SK-N-SH (cell line): ENCODE measurements around the gene CTDP1. TPM values are rescaled to one million over a fixed set of nuclear protein-coding genes. Genes with fewer than 3 reads are reported as not detected.

Experiments used
- CTCF ChIA-PET: fragments of 300-600, 350-600 bp; formaldehyde crosslinking; extraction: SDS; loops from one replicate; lab custom pipeline; 2021; lab: Yijun Ruan, JAX
- POLR2A ChIA-PET: fragments of 350-600 bp; sonication (Branson Sonifier 250); formaldehyde crosslinking; extraction: SDS; loops from one replicate; lab custom pipeline; 2020; ENCODE audit warnings: antibody characterized with exemption, inconsistent platforms; lab: Yijun Ruan, JAX
- DNase-seq: peaks from one replicate; pipeline ENCODE4 v3.0.0; 2012
- H2AFZ ChIP-seq: fragments of 200-600 bp; sonication (generic); 2 replicates; pipeline ENCODE4 v1.8.1; 2016; ENCODE audit warnings: antibody characterized with exemption, mild to moderate bottlenecking, low read depth
- H3F3A ChIP-seq: fragments of 200-600 bp; sonication (generic); replicated peaks from 2 replicates; pipeline ENCODE3; 2016; ENCODE audit warnings: antibody characterized with exemption, mild to moderate bottlenecking; ENCODE audit not compliant: insufficient read depth
- H3K27ac ChIP-seq, 2 experiments: fragments of 200-500 bp in 1 of 2; fragments of 200-600 bp in 1 of 2; sonication (Bioruptor generic) in 1 of 2; sonication (generic), shearing (Covaris generic) in 1 of 2; 2 replicates each; pipeline versions ENCODE4 v1.5.1 to v1.6.1; 2014 to 2016; ENCODE audit warnings: low read depth in 2 of 2, inconsistent platforms in 1 of 2, low read length in 1 of 2, mild to moderate bottlenecking in 1 of 2, mixed read lengths in 1 of 2
- H3K27me3 ChIP-seq: fragments of 200-600 bp; sonication (generic), shearing (Covaris generic); 2 replicates; pipeline ENCODE4 v1.6.1; 2016; ENCODE audit warnings: mixed run types; ENCODE audit not compliant: insufficient read depth
- H3K36me3 ChIP-seq, 2 experiments: fragments of 200-500 bp in 1 of 2; fragments of 200-600 bp in 1 of 2; sonication (Bioruptor generic) in 1 of 2; sonication (generic) in 1 of 2; replicated peaks in 1 of 2; 2 replicates each; pipeline versions ENCODE3 to v1.5.1; 2014 to 2016; ENCODE audit warnings: low read length in 1 of 2, mild to moderate bottlenecking in 1 of 2; ENCODE audit not compliant: insufficient read depth in 2 of 2, control insufficient read depth in 1 of 2
- H3K4me1 ChIP-seq, 2 experiments: fragments of 200-500 bp in 1 of 2; fragments of 200-600 bp in 1 of 2; sonication (Bioruptor generic) in 1 of 2; sonication (generic), shearing (Covaris generic) in 1 of 2; 2 replicates each; pipeline versions ENCODE4 v1.5.1 to v1.6.1; 2014 to 2016; ENCODE audit warnings: low read depth in 1 of 2, low read length in 1 of 2, mixed run types in 1 of 2; ENCODE audit not compliant: insufficient read depth in 2 of 2, control insufficient read depth in 1 of 2
- H3K4me2 ChIP-seq: fragments of 200-600 bp; sonication (generic), shearing (Covaris generic); 2 replicates; pipeline ENCODE4 v1.6.1; 2017; ENCODE audit warnings: mixed run types
- H3K4me3 ChIP-seq, 2 experiments: fragments of 200-500 bp in 1 of 2; fragments of 200-600 bp in 1 of 2; sonication (Bioruptor generic) in 1 of 2; sonication (generic), shearing (Covaris generic) in 1 of 2; 2 replicates each; pipeline versions ENCODE4 v1.5.1 to v1.8.1; 2014 to 2016; ENCODE audit warnings: low read depth in 2 of 2, inconsistent platforms in 1 of 2, low read length in 1 of 2, mild to moderate bottlenecking in 1 of 2, mixed read lengths in 1 of 2, moderate library complexity in 1 of 2
- H3K79me2 ChIP-seq: fragments of 200-600 bp; sonication (generic); 2 replicates; pipeline ENCODE4 v1.8.1; 2017; ENCODE audit warnings: mild to moderate bottlenecking; ENCODE audit not compliant: insufficient read depth
- H3K9ac ChIP-seq: fragments of 200-600 bp; sonication (generic); 2 replicates; pipeline ENCODE4 v1.6.1; 2017; ENCODE audit warnings: mixed run types
- H3K9me2 ChIP-seq: fragments of 200-600 bp; sonication (generic); 2 replicates; pipeline ENCODE4 v1.6.1; 2017; ENCODE audit warnings: mixed run types
- H3K9me3 ChIP-seq: fragments of 200-600 bp; sonication (generic); 2 replicates; pipeline ENCODE4 v1.6.1; 2017; ENCODE audit warnings: mixed run types, mild to moderate bottlenecking, moderate library complexity
- H4K20me1 ChIP-seq: fragments of 200-600 bp; sonication (generic); 2 replicates; pipeline ENCODE4 v1.6.1; 2017; ENCODE audit warnings: mild to moderate bottlenecking, mixed run types; ENCODE audit not compliant: insufficient read depth
- CHD2 ChIP-seq: fragments of 150-350 bp; IDR thresholded peaks from 2 replicates; pipeline ENCODE4 v1.6.1; 2018; ENCODE audit warnings: low read length; ENCODE audit not compliant: partially characterized antibody
- EP300 ChIP-seq, 2 experiments: IDR thresholded peaks; 2 replicates each; pipeline versions ENCODE4 v1.4.0 to v1.6.1; 2012; ENCODE audit warnings: borderline replicate concordance in 1 of 2, low read depth in 1 of 2, low read length in 1 of 2
- EZH2phosphoT487 ChIP-seq: fragments of 200-600 bp; sonication (generic); IDR thresholded peaks from 2 replicates; pipeline ENCODE4 v1.6.1; 2017; ENCODE audit warnings: low read depth, mixed run types, mild to moderate bottlenecking, antibody characterized with exemption, moderate library complexity, borderline replicate concordance
- FOSL2 ChIP-seq: IDR thresholded peaks from 2 replicates; pipeline ENCODE4 v1.4.0; 2012; ENCODE audit warnings: low read depth, mild to moderate bottlenecking, moderate library complexity, borderline replicate concordance
- FOXJ3 ChIP-seq: sonication (generic); formaldehyde crosslinking; IDR thresholded peaks from 2 replicates; pipeline ENCODE4 v1.5.1; 2020; ENCODE audit warnings: mild to moderate bottlenecking, missing genetic modification reagents
- GABPA ChIP-seq: IDR thresholded peaks from 2 replicates; pipeline ENCODE4 v1.4.0; 2012; ENCODE audit warnings: low read depth, mild to moderate bottlenecking
- GATA2 ChIP-seq: sonication (generic); formaldehyde crosslinking; IDR thresholded peaks from 2 replicates; pipeline ENCODE4 v1.5.0; 2020; ENCODE audit warnings: mild to moderate bottlenecking, missing genetic modification reagents
- IRF3 ChIP-seq: fragments of 150-350 bp; IDR thresholded peaks from 2 replicates; pipeline ENCODE4 v1.6.1; 2016; ENCODE audit warnings: mild to moderate bottlenecking, low read depth, low read length
- MXI1 ChIP-seq: IDR thresholded peaks from 2 replicates; pipeline ENCODE4 v1.6.1; 2012; ENCODE audit warnings: mild to moderate bottlenecking, low read depth, low read length, improper control_type of control experiment
- NFIC ChIP-seq: IDR thresholded peaks from 2 replicates; pipeline ENCODE4 v1.4.0; 2012; ENCODE audit warnings: borderline replicate concordance
- NRF1 ChIP-seq: IDR thresholded peaks from 2 replicates; pipeline ENCODE4 v1.6.1; 2012; ENCODE audit warnings: low read depth, mild to moderate bottlenecking, low read length
- POLR2AphosphoS5 ChIP-seq: IDR thresholded peaks from 2 replicates; pipeline ENCODE4 v1.6.1; 2012; ENCODE audit warnings: low read depth, low read length
- RAD21 ChIP-seq: IDR thresholded peaks from 2 replicates; pipeline ENCODE4 v1.6.1; 2012; ENCODE audit warnings: mild to moderate bottlenecking, low read length
- RXRA ChIP-seq: IDR thresholded peaks from 2 replicates; pipeline ENCODE4 v1.4.0; 2012; ENCODE audit warnings: low read depth, mild to moderate bottlenecking, borderline replicate concordance
- SIN3A ChIP-seq: IDR thresholded peaks from 2 replicates; pipeline ENCODE4 v1.6.1; 2012; ENCODE audit warnings: low read depth, mild to moderate bottlenecking, low read length, moderate library complexity, borderline replicate concordance
- SMC3 ChIP-seq: IDR thresholded peaks from 2 replicates; pipeline ENCODE4 v1.6.1; 2012; ENCODE audit warnings: low read depth, low read length, improper control_type of control experiment
- TEAD4 ChIP-seq: IDR thresholded peaks from 2 replicates; pipeline ENCODE4 v1.4.0; 2012; ENCODE audit warnings: mild to moderate bottlenecking, borderline replicate concordance; ENCODE audit not compliant: insufficient read depth
- USF1 ChIP-seq: IDR thresholded peaks from 2 replicates; pipeline ENCODE4 v1.4.0; 2012; ENCODE audit warnings: low read depth, borderline replicate concordance
- USF2 ChIP-seq: fragments of 150-350 bp; IDR thresholded peaks from 2 replicates; pipeline ENCODE4 v1.6.1; 2017; ENCODE audit warnings: antibody characterized with exemption, low read length, low read depth, borderline replicate concordance
- ZBTB33 ChIP-seq: IDR thresholded peaks from 2 replicates; pipeline ENCODE4 v1.4.0; 2012; ENCODE audit warnings: low read depth, borderline replicate concordance
- WGBS: methylation state at CpG from one replicate; pipeline ENCODE4 v1.1.6; 2017; ENCODE audit warnings: low lambda C conversion rate; 5-methylcytosine and 5-hydroxymethylcytosine counted together
- polyA plus RNA-seq, 3 experiments: library from polyadenylated mRNA; depleted of rRNA; stranded (reverse); fragments of >200 nt; gene quantifications; 2 replicates each; pipeline ENCODE4 v1.2.3, GENCODE V29; 2012

Gene CTDP1
- polyA plus RNA-seq, 1 of the 3 experiments (the other 2 are of a cell fraction) = 15.6 TPM

DNA sequence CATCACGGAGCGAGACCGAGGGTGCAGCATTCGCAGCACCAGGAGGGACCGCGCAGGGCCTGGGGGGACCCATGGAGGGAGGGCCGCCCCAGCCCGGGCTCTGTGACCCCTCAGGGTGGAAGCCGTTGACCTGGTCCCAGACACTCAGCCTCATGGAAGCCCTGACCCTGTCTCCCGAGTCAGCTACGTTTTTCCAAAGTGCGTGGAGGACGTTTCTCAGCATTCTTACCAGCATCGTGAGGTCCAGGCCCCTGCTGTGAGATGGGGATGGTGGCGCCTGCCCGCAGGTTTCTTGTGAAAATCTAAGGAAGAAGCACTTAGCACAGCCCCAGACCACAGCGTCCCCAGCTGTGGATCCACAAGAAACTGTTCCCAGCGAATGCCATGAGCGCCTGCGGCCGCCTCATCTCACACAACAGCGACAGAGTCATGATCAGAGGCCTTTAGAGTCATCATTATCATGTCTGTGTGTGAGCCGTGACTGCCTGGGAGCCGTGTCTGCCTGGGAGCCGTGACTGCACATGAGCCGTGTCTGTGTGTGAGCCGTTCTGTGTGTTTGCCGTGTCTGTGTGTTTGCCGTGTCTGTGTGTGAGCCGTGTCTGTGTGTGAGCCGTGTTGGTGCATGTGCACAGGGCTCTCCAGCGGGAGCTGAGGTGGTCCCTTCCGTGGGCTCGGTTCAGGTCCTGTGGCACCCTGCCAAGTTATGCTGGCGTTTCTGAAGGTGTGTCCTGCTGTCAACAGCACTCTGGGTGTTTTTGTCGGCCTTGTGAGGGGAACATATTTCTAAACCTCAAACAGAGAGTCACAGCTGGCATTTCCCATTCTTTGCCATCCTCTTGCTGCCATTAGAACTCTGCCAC lies 68.9 kb downstream of the CTDP1 start:
- no peaks in the 10 kb centered on the region for H3F3A ChIP-seq
- no peaks in the 10 kb centered on the region for H3K9me3 ChIP-seq
- H3K9ac ChIP-seq = no peak overlapping the region
- no peak overlapping the region for H2AFZ ChIP-seq
- H3K27me3 ChIP-seq = no peaks in the 10 kb centered on the region
- H3K79me2 ChIP-seq = no peaks in the 10 kb centered on the region
- no peaks in the 10 kb centered on the region for H3K4me1 ChIP-seq
- no peak for DNase-seq
- peaks cover 7 to 8% of the 10 kb centered on the region in 2 experiments for H3K36me3 ChIP-seq
- TF ChIP-seq ZBTB33 (no peak), GABPA (no peak), NFIC (no peak), USF1 (no peak), RAD21 (no peak), SIN3A (no peak), GATA2 (no peak), TEAD4 (no peak), FOSL2 (no peak), EZH2phosphoT487 (no peak)
- no peak overlapping the region for H3K27ac ChIP-seq
- H3K4me2 ChIP-seq = no peak overlapping the region
- no peak overlapping the region for H3K4me3 ChIP-seq
- ChIA-PET POLR2A (no interaction called here), CTCF (interaction anchor here (0.6 to 0.7 kb wide), 2 partner anchors 17 to 39 kb away, joined by 3 read pairs; no protein-coding TSS in a partner anchor)
- 89% methylated on average over 31 of the region's 36 CpGs for WGBS
- no peaks in the 10 kb centered on the region for H4K20me1 ChIP-seq
- no peaks in the 10 kb centered on the region for H3K9me2 ChIP-seq

- no peaks in the 10 kb centered on the region for H3F3A ChIP-seq
- H4K20me1 ChIP-seq = no peaks in the 10 kb centered on the region
- H3K4me2 ChIP-seq = no peak overlapping the region
- ChIA-PET CTCF (no interaction called here), POLR2A (no interaction called here)
- H3K27me3 ChIP-seq = no peaks in the 10 kb centered on the region
- WGBS = 94% methylated on average over 40 of the region's 49 CpGs
- no peak overlapping the region for H2AFZ ChIP-seq
- H3K9ac ChIP-seq = no peak overlapping the region
- no peaks in the 10 kb centered on the region for H3K9me3 ChIP-seq
- H3K36me3 ChIP-seq = peaks cover 12 to 17% of the 10 kb centered on the region in 2 experiments
- H3K27ac ChIP-seq = no peak overlapping the region
- no peaks in the 10 kb centered on the region for H3K4me1 ChIP-seq
- H3K79me2 ChIP-seq = no peaks in the 10 kb centered on the region
- H3K9me2 ChIP-seq = no peaks in the 10 kb centered on the region
- H3K4me3 ChIP-seq = no peak overlapping the region
- no peak for DNase-seq
- TF ChIP-seq MXI1 (no peak), NRF1 (no peak), FOXJ3 (no peak), SMC3 (no peak), CHD2 (no peak), IRF3 (no peak), POLR2AphosphoS5 (no peak), EP300 (IDR thresholded peaks at IDR 0.05; ENCODE audit: borderline replicate concordance in 1 of 2, low read depth in 1 of 2, low read length in 1 of 2) (no peak), SIN3A (no peak), EZH2phosphoT487 (no peak), USF2 (no peak), RXRA (no peak)
Observed at GRCh38 chr18:79749251-79750191, 69.9 kb downstream of the CTDP1 start.
